ENCODE measurements around the gene SORCS2.

Gene SORCS2

DNA sequence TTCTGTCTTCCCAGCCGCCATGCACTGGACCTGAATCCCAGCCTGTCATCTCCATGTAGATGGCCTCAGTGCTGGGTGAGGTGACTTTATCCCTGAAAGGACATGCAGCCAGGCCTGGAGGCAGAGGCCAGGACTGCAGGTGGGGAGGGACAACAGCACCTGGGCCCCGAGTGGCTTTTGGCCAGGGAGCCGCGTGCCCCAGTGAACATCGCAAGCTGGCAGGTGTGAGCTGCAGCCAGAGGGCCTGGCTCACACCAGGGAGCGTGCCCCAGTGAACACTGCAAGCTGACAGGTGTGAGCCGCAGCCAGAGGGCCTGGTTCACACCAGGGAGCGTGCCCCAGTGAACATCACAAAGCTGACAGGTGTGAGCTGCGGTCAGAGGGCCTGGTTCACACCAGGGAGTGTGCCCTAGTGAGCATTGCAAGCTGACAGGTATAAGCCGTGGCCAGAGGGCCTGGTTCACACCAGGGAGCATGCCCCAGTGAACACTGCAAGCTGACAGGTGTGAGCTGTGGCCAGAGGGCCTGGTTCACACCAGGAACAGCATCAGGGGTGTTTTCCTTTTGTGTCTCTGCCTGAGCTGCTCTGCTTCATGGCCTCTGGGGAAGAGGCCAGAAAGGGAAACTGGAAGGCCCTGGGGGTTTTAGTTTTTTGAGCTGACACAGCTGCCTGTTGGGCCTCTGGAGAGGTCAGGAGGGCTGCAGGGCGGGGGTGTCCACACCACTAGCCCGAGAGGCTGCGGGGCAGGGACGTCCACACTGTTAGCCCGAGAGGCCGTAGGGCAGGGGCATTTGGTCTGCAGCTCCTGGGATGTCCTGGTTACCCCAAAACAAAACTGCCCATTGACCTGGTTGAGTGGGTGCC lies 265.1 kb downstream of the SORCS2 start:
- ChIA-PET POLR2A (no interaction called here), CTCF (no interaction called here)
- DNase-seq (ENCODE audit: low read depth, low spot score): no peak
- H3K4me3 ChIP-seq (ENCODE audit: low read depth, low read length): no peak overlapping the region
- no peak for TF ChIP-seq CTCF (IDR thresholded peaks at IDR 0.05; ENCODE audit: insufficient read depth, low read length, missing control alignments)

GRCh38 chr4:7458066-7458425 lies 265.7 kb downstream of the SORCS2 start:
- H3K4me3 ChIP-seq (ENCODE audit: low read depth, low read length): no peak overlapping the region
- CTCF ChIA-PET: no interaction called here
- no peak for TF ChIP-seq CTCF (IDR thresholded peaks at IDR 0.05; ENCODE audit: insufficient read depth, low read length, missing control alignments)
- POLR2A ChIA-PET: no interaction called here
- DNase-seq (ENCODE audit: low read depth, low spot score): no peak

DNA sequence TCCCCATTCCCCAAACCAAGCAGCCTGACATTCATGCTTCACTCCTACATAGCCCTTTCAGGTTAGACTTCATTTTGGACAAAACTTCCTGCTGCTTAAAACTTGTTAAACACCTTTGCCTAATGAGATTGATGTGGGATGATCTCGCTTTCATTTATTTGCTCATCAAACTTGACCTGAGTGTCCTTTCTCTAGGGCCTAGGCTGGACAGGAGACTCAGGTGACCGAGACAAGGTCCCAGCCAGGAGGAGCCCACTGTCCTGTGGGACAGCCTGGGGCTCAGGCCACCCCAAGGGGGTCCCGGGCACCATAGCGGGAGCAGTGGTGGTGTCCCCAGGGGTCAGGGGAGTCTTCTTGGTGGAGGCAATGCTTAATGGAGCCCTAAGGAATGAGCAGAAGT lies 266.1 kb downstream of the SORCS2 start:
- CTCF ChIA-PET: no interaction called here
- H3K4me3 ChIP-seq (ENCODE audit: low read depth, low read length): no peak overlapping the region
- no peak for TF ChIP-seq CTCF (IDR thresholded peaks at IDR 0.05; ENCODE audit: insufficient read depth, low read length, missing control alignments)
- POLR2A ChIA-PET: no interaction called here
- DNase-seq (ENCODE audit: low read depth, low spot score): no peak

- no peak for DNase-seq (ENCODE audit: low read depth, low spot score)
- H3K4me3 ChIP-seq (ENCODE audit: low read depth, low read length): no peak overlapping the region
- ChIA-PET CTCF (interaction anchor here (1.0 kb wide), 1 partner anchor 261 kb away, joined by 3 read pairs; no protein-coding TSS in a partner anchor), POLR2A (no interaction called here)
- no peak for TF ChIP-seq CTCF (IDR thresholded peaks at IDR 0.05; ENCODE audit: insufficient read depth, low read length, missing control alignments)
Observed at GRCh38 chr4:7459471-7459870, 267.1 kb downstream of the SORCS2 start.

GRCh38 chr4:7460566-7460965 lies 268.2 kb downstream of the SORCS2 start:
- TF ChIP-seq CTCF (IDR thresholded peaks at IDR 0.05; ENCODE audit: insufficient read depth, low read length, missing control alignments): no peak
- DNase-seq (ENCODE audit: low read depth, low spot score): no peak
- ChIA-PET CTCF (no interaction called here), POLR2A (no interaction called here)
- no peak overlapping the region for H3K4me3 ChIP-seq (ENCODE audit: low read depth, low read length)

- ChIA-PET POLR2A (no interaction called here), CTCF (interaction anchor here (1.1 kb wide), 1 partner anchor 255 kb away, joined by 3 read pairs; no protein-coding TSS in a partner anchor)
- no peak overlapping the region for H3K4me3 ChIP-seq (ENCODE audit: low read depth, low read length)
- no peak for TF ChIP-seq CTCF (IDR thresholded peaks at IDR 0.05; ENCODE audit: insufficient read depth, low read length, missing control alignments)
- no peak for DNase-seq (ENCODE audit: low read depth, low spot score)
Observed at GRCh38 chr4:7461230-7461629, 268.9 kb downstream of the SORCS2 start.
